ENCODE results near the gene DAND5. TPM values are rescaled to one million over a fixed set of nuclear protein-coding genes. Genes with fewer than 3 reads are reported as not detected.

Gene DAND5
- total RNA-seq, 1 donor from 2014 or later = not detected

- DNase-seq (ENCODE audit: low spot score) = no peak
Measured at GRCh38 chr19:13022111-13022858, 52.9 kb downstream of the DAND5 start.

GRCh38 chr19:13022859-13023636 is 53.7 kb downstream of the DAND5 start:
- DNase-seq (ENCODE audit: low spot score) = no peak

GRCh38 chr19:13023656-13024055 is 54.3 kb downstream of the DAND5 start:
- DNase-seq (ENCODE audit: low spot score) = no peak

Small RNA genes within 50 kb of the gene (microRNA-seq; reads per million reads assigned to microRNA genes)
- gene MIR5695 (ENCODE audit: borderline number of aligned reads) (not detected), gene MIR6515 (ENCODE audit: borderline number of aligned reads) (not detected)

Other genes with a start within 250 kb of the DAND5 start
- gene TNPO2, start 245.6 kb upstream of the DAND5 start, total RNA-seq = 79.4 TPM
- gene TRIR, start 234.9 kb upstream of the DAND5 start, total RNA-seq = 139 TPM
- 57.6 TPM for gene GET3, start 232.1 kb upstream of the DAND5 start, total RNA-seq
- gene BEST2, start 217.8 kb upstream of the DAND5 start, total RNA-seq = not detected
- 57.7 TPM for gene HOOK2, start 194.0 kb upstream of the DAND5 start, total RNA-seq
- gene JUNB, start 178.1 kb upstream of the DAND5 start, total RNA-seq = 800 TPM
- gene PRDX2, start 167.8 kb upstream of the DAND5 start, total RNA-seq = 238 TPM
- gene THSD8, start 167.5 kb upstream of the DAND5 start, total RNA-seq = 2.1 TPM
- 2.7 TPM for gene RNASEH2A, start 163.0 kb upstream of the DAND5 start, total RNA-seq
- not detected for gene RTBDN, start 135.0 kb upstream of the DAND5 start, total RNA-seq
- gene MAST1, start 131.1 kb upstream of the DAND5 start, total RNA-seq = 0.90 TPM
- 28.9 TPM for gene DNASE2, start 88.1 kb upstream of the DAND5 start, total RNA-seq
- not detected for gene KLF1, start 82.4 kb upstream of the DAND5 start, total RNA-seq
- gene GCDH, start 78.4 kb upstream of the DAND5 start, total RNA-seq = 23.3 TPM
- not detected for gene SYCE2, start 50.3 kb upstream of the DAND5 start, total RNA-seq
- 51.6 TPM for gene FARSA, start 35.9 kb upstream of the DAND5 start, total RNA-seq
- gene CALR, start 31.0 kb upstream of the DAND5 start, total RNA-seq = 877 TPM
- 143 TPM for gene RAD23A, start 23.7 kb upstream of the DAND5 start, total RNA-seq
- 19.8 TPM for gene GADD45GIP1, start 12.4 kb upstream of the DAND5 start, total RNA-seq
- gene NFIX, start 25.9 kb downstream of the DAND5 start, total RNA-seq = 166 TPM
- gene LYL1, start 133.3 kb downstream of the DAND5 start, total RNA-seq = 11.5 TPM
- 33.2 TPM for gene TRMT1, start 147.2 kb downstream of the DAND5 start, total RNA-seq
- 45.2 TPM for gene NACC1, start 148.7 kb downstream of the DAND5 start, total RNA-seq
- gene STX10, start 180.8 kb downstream of the DAND5 start, total RNA-seq = 45.4 TPM
- 229 TPM for gene IER2, start 180.8 kb downstream of the DAND5 start, total RNA-seq